NCI-H446 treated with DMSO at 0.1 percent for 48 hours (cell line): Measurements from ENCODE around the gene KCNMB1.
"Not testable (repeated sequence)": the region's sequence is repeated elsewhere in the genome, so short reads cannot be mapped to it uniquely, and the experiment has no call there.

Experiments
- DNase-seq: peaks from one replicate; lab custom pipeline; 2025; lab: John Stamatoyannopoulos, UW

KCNMB1 gene

GRCh38 chr5:170376526-170376925 is 12.6 kb downstream of the KCNMB1 start:
- not testable (repeated sequence) for DNase-seq

- DNase-seq: no peak
Observed at GRCh38 chr5:170375283-170375682, 13.9 kb downstream of the KCNMB1 start.

GRCh38 chr5:170372971-170373370 is 16.2 kb downstream of the KCNMB1 start:
- no peak for DNase-seq

- no peak for DNase-seq
Observed at GRCh38 chr5:170368586-170368985, 20.6 kb downstream of the KCNMB1 start.

- DNase-seq: no peak
Observed at GRCh38 chr5:170366276-170366675, 22.9 kb downstream of the KCNMB1 start.

GRCh38 chr5:170365831-170366230 is 23.3 kb downstream of the KCNMB1 start:
- DNase-seq: no peak

- DNase-seq: no peak
Observed at GRCh38 chr5:170365011-170365410, 24.2 kb downstream of the KCNMB1 start.

GRCh38 chr5:170363671-170364070 is 25.5 kb downstream of the KCNMB1 start:
- DNase-seq: no peak

GRCh38 chr5:170362656-170363055 is 26.5 kb downstream of the KCNMB1 start:
- no peak for DNase-seq

GRCh38 chr5:170362102-170362501 is 27.1 kb downstream of the KCNMB1 start:
- DNase-seq: no peak

GRCh38 chr5:170361616-170362015 is 27.6 kb downstream of the KCNMB1 start:
- no peak for DNase-seq

- DNase-seq: no peak
Observed at GRCh38 chr5:170361116-170361515, 28.1 kb downstream of the KCNMB1 start.

- no peak for DNase-seq
Observed at GRCh38 chr5:170360709-170361108, 28.5 kb downstream of the KCNMB1 start.

- no peak for DNase-seq
Observed at GRCh38 chr5:170357955-170358444, 31.2 kb downstream of the KCNMB1 start.

- DNase-seq: no peak
Observed at GRCh38 chr5:170355601-170356098, 33.5 kb downstream of the KCNMB1 start.

GRCh38 chr5:170353961-170354360 is 35.2 kb downstream of the KCNMB1 start:
- DNase-seq: no peak

- no peak for DNase-seq
Observed at GRCh38 chr5:170353011-170353761, 36.0 kb downstream of the KCNMB1 start.

- no peak for DNase-seq
Observed at GRCh38 chr5:170348137-170348633, 41.0 kb downstream of the KCNMB1 start.

GRCh38 chr5:170347022-170347567 is 42.1 kb downstream of the KCNMB1 start:
- no peak for DNase-seq

- no peak for DNase-seq
Observed at GRCh38 chr5:170345971-170346370, 43.2 kb downstream of the KCNMB1 start.

GRCh38 chr5:170343177-170343576 is 46.0 kb downstream of the KCNMB1 start:
- no peak for DNase-seq

GRCh38 chr5:170342153-170342725 is 46.9 kb downstream of the KCNMB1 start:
- DNase-seq: no peak

GRCh38 chr5:170341545-170341944 is 47.6 kb downstream of the KCNMB1 start:
- DNase-seq: no peak
